ENCODE data around the gene MAN1C1. TPM values are rescaled to one million over a fixed set of nuclear protein-coding genes. Genes with fewer than 3 reads are reported as not detected.

MAN1C1 gene
- total RNA-seq, 1 experiment from 2014 or later, result 2.1 TPM

GRCh38 chr1:25799935-25800702 is 183.5 kb downstream of the MAN1C1 start, which contains the start of gene SELENON:
SELENON (plus strand) TSS chr1:25800193; CDS start chr1:25800231, 38 bp downstream.
- peak; percentile 19 for DNase-seq (ENCODE audit: low read depth)

- no peak for DNase-seq (ENCODE audit: low read depth)
Measured at GRCh38 chr1:25800703-25801377, 184.2 kb downstream of the MAN1C1 start.

GRCh38 chr1:25802915-25803314 is 186.3 kb downstream of the MAN1C1 start:
- no peak for DNase-seq (ENCODE audit: low read depth)

GRCh38 chr1:25803368-25803767 is 186.8 kb downstream of the MAN1C1 start:
- DNase-seq (ENCODE audit: low read depth), result no peak

- peak; percentile 52 for DNase-seq (ENCODE audit: low read depth)
Measured at GRCh38 chr1:25804244-25804963, 187.8 kb downstream of the MAN1C1 start.

GRCh38 chr1:25804964-25805862 is 188.6 kb downstream of the MAN1C1 start:
- DNase-seq (ENCODE audit: low read depth), result no peak

GRCh38 chr1:25805863-25806225 is 189.3 kb downstream of the MAN1C1 start:
- DNase-seq (ENCODE audit: low read depth), result peak; percentile 26

- no peak for DNase-seq (ENCODE audit: low read depth)
Measured at GRCh38 chr1:25806418-25806817, 189.8 kb downstream of the MAN1C1 start.

GRCh38 chr1:25807480-25808390 is 191.1 kb downstream of the MAN1C1 start:
- no peak for DNase-seq (ENCODE audit: low read depth)

- no peak for DNase-seq (ENCODE audit: low read depth)
Measured at GRCh38 chr1:25808481-25809244, 192.1 kb downstream of the MAN1C1 start.

GRCh38 chr1:25809283-25809926 is 192.8 kb downstream of the MAN1C1 start:
- DNase-seq (ENCODE audit: low read depth), result no peak

GRCh38 chr1:25809929-25810328 is 193.3 kb downstream of the MAN1C1 start:
- no peak for DNase-seq (ENCODE audit: low read depth)

GRCh38 chr1:25810341-25811299 is 194.0 kb downstream of the MAN1C1 start:
- peak; percentile 36 for DNase-seq (ENCODE audit: low read depth)

- DNase-seq (ENCODE audit: low read depth), result no peak
Measured at GRCh38 chr1:25811384-25812082, 194.9 kb downstream of the MAN1C1 start.

- DNase-seq (ENCODE audit: low read depth), result no peak
Measured at GRCh38 chr1:25813071-25813733, 196.6 kb downstream of the MAN1C1 start.

- DNase-seq (ENCODE audit: low read depth), result no peak
Measured at GRCh38 chr1:25813734-25814471, 197.3 kb downstream of the MAN1C1 start.
